GM12878 (cell line): ENCODE measurements around the gene MPHOSPH9. TPM values are rescaled to one million over a fixed set of nuclear protein-coding genes. Genes with fewer than 3 reads are reported as not detected.

Experiments
- ATAC-seq: fragments of 200-7000 bp; cut with Tn5 transposase; 3 replicates; pipeline ENCODE4 v1.9.1; 2020; ENCODE audit warnings: mild to moderate bottlenecking, moderate library complexity
- BruUV-seq: library from RNA; stranded (reverse); fragments of 400-500 nt; replicated peaks from 2 replicates; lab custom pipeline; 2021; lab: Mats Ljungman, UMichigan
- CTCF ChIA-PET: fragments of 300-600 bp; sonication (Branson Sonifier 250); formaldehyde crosslinking; extraction: SDS; loops from one replicate; lab custom pipeline; 2021; ENCODE audit warnings: inconsistent platforms; lab: Yijun Ruan, JAX
- POLR2A ChIA-PET: fragments of 350-600 bp; formaldehyde crosslinking; extraction: SDS; loops from one replicate; lab custom pipeline; 2021; ENCODE audit warnings: inconsistent platforms; lab: Charles Lee
- RAD21 ChIA-PET: fragments of 300-600 bp; sonication (Branson Sonifier 250); formaldehyde crosslinking; loops from one replicate; lab custom pipeline; 2023; ENCODE audit warnings: antibody characterized with exemption; ENCODE audit not compliant: unreplicated experiment; lab: Charles Lee
- SMC1A ChIA-PET: fragments of 300-600 bp; sonication (Branson Sonifier 250); formaldehyde crosslinking; loops from one replicate; lab custom pipeline; 2023; ENCODE audit not compliant: unreplicated experiment, uncharacterized antibody; lab: Charles Lee
- DNase-seq: peaks from one replicate; pipeline ENCODE4 v3.0.0-alpha.2; 2011; ENCODE audit warnings: low read depth, low spot score
- FAIRE-seq: peaks from 3 replicates; lab custom pipeline; 2011; peaks lifted over from hg19 to GRCh38; lab: Jason Lieb, UNC
- H2AFZ ChIP-seq: 2 replicates; pipeline ENCODE4 v1.6.0; 2011; ENCODE audit warnings: low read depth, low read length, control low read depth; ENCODE audit not compliant: control insufficient read depth
- H3K27ac ChIP-seq: 2 replicates; pipeline ENCODE4 v1.5.1; 2011; ENCODE audit warnings: control low read depth; ENCODE audit not compliant: control insufficient read depth, insufficient read depth
- H3K27me3 ChIP-seq, 2 experiments: replicated peaks in 1 of 2; 2 replicates each; pipeline versions ENCODE4 v1.6.0 to v1.6.1; 2011; ENCODE audit warnings: low read length in 1 of 2; ENCODE audit not compliant: control insufficient read depth in 2 of 2, insufficient read depth in 2 of 2
- H3K36me3 ChIP-seq, 2 experiments: 2 replicates each; pipeline ENCODE4 v1.5.1; 2011; ENCODE audit warnings: low read length in 1 of 2; ENCODE audit not compliant: control insufficient read depth in 2 of 2, insufficient read depth in 2 of 2
- H3K4me1 ChIP-seq: 2 replicates; pipeline ENCODE4 v1.6.1; 2011; ENCODE audit warnings: mild to moderate bottlenecking, low read length, moderate library complexity, mixed read lengths; ENCODE audit not compliant: control insufficient read depth, insufficient read depth
- H3K4me2 ChIP-seq: 2 replicates; pipeline ENCODE4 v1.6.0; 2011; ENCODE audit warnings: control low read depth; ENCODE audit not compliant: control insufficient read depth, insufficient read depth
- H3K4me3 ChIP-seq: fragments of 200-600 bp; sonication (generic); 2 replicates; pipeline ENCODE4 v1.5.1; 2016
- H3K79me2 ChIP-seq: 2 replicates; pipeline ENCODE4 v1.6.0; 2011; ENCODE audit warnings: low read length; ENCODE audit not compliant: control insufficient read depth, insufficient read depth
- H3K9ac ChIP-seq: 2 replicates; pipeline ENCODE4 v1.8.0; 2011; ENCODE audit warnings: low read length, control low read depth, mixed read lengths; ENCODE audit not compliant: control insufficient read depth, insufficient read depth
- H3K9me3 ChIP-seq: replicated peaks from 3 replicates; pipeline ENCODE4 v1.5.1; 2011; ENCODE audit warnings: mild to moderate bottlenecking, low read length; ENCODE audit not compliant: control insufficient read depth, insufficient read depth
- H4K20me1 ChIP-seq: 2 replicates; pipeline ENCODE4 v1.6.0; 2011; ENCODE audit not compliant: control insufficient read depth, insufficient read depth
- ASH2L ChIP-seq: fragments of 300-600, 200-600 bp; sonication (generic); IDR thresholded peaks from 2 replicates; pipeline ENCODE4 v1.6.1; 2017; ENCODE audit warnings: low read depth, mild to moderate bottlenecking, borderline replicate concordance
- ATF7 ChIP-seq: fragments of 450-650 bp; IDR thresholded peaks from 2 replicates; pipeline ENCODE4 v1.6.1; 2016; ENCODE audit warnings: low read depth, mild to moderate bottlenecking
- CEBPB ChIP-seq, 2 experiments: fragments of 150-350 bp in 1 of 2; IDR thresholded peaks; 2 replicates each; pipeline ENCODE4 v1.6.1; 2012 to 2014; ENCODE audit warnings: low read depth in 2 of 2, low read length in 2 of 2, borderline replicate concordance in 1 of 2, inconsistent platforms in 1 of 2
- ELK1 ChIP-seq: IDR thresholded peaks from 2 replicates; pipeline ENCODE4 v1.6.1; 2012; ENCODE audit warnings: low read depth, low read length, improper control_type of control experiment
- FOS ChIP-seq: IDR thresholded peaks from 3 replicates; pipeline ENCODE4 v1.6.1; 2011; ENCODE audit warnings: borderline replicate concordance; ENCODE audit not compliant: insufficient read length; ENCODE audit errors: extremely low read depth
- HCFC1 ChIP-seq: fragments of 150-350 bp; IDR thresholded peaks from 2 replicates; pipeline ENCODE4 v1.6.1; 2014; ENCODE audit warnings: low read length
- JUNB ChIP-seq: IDR thresholded peaks from 2 replicates; pipeline ENCODE4 v1.6.1; 2016; ENCODE audit warnings: antibody characterized with exemption, mild to moderate bottlenecking
- KLF5 ChIP-seq: fragments of 450-650 bp; IDR thresholded peaks from 2 replicates; pipeline ENCODE4 v1.6.1; 2014; ENCODE audit warnings: mild to moderate bottlenecking; ENCODE audit not compliant: partially characterized antibody
- MLLT1 ChIP-seq: fragments of 450-650 bp; IDR thresholded peaks from 2 replicates; pipeline ENCODE4 v1.6.1; 2016; ENCODE audit warnings: mild to moderate bottlenecking
- POLR2A ChIP-seq: IDR thresholded peaks from 2 replicates; pipeline ENCODE4 v1.6.1; 2011; ENCODE audit warnings: low read depth, mild to moderate bottlenecking, low read length
- RCOR1 ChIP-seq: conservative IDR thresholded peaks from 2 replicates; pipeline ENCODE4 v1.6.1; 2012; ENCODE audit warnings: low read depth, low read length, improper control_type of control experiment
- SMC3 ChIP-seq: IDR thresholded peaks from 2 replicates; pipeline ENCODE4 v1.6.1; 2011; ENCODE audit warnings: low read length, improper control_type of control experiment, borderline replicate concordance
- ZNF274 ChIP-seq: IDR thresholded peaks from one replicate; pipeline ENCODE4 v1.8.0; 2011; ENCODE audit not compliant: insufficient read length, insufficient read depth
- ZNF622 ChIP-seq: fragments of 450-650 bp; IDR thresholded peaks from 2 replicates; pipeline ENCODE4 v1.6.1; 2017; ENCODE audit warnings: mild to moderate bottlenecking, inconsistent platforms
- ZZZ3 ChIP-seq: IDR thresholded peaks from 2 replicates; pipeline ENCODE4 v1.6.1; 2011; ENCODE audit warnings: low read depth; ENCODE audit not compliant: control insufficient read depth, insufficient read length
- WGBS: methylation state at CpG from one replicate; pipeline ENCODE4 v1.1.6; 2016; ENCODE audit warnings: low lambda C conversion rate; ENCODE audit not compliant: insufficient replicate concordance, insufficient coverage; ENCODE audit errors: missing lambda C conversion rate; 5-methylcytosine and 5-hydroxymethylcytosine counted together
- in situ Hi-C: fragments of 300-500 bp; cut with MboI; formaldehyde crosslinking; loops from 9 replicates; pipeline ENCODE4 v1.14.3; 2018; ENCODE audit warnings: mixed read lengths
- intact Hi-C: fragments of 100-400 bp; cut with micrococcal nuclease; formaldehyde crosslinking; loops from one replicate; pipeline ENCODE4 v1.14.2; 2022; ENCODE audit not compliant: unreplicated experiment
- polyA plus RNA-seq, 11 experiments: library from polyadenylated mRNA; depleted of rRNA in 4 of 11; unstranded in 6 of 11; stranded (reverse) in 5 of 11; fragments of >200 nt; fragmentation: Nextera tagmentation in 4 of 11; fragmentation: Illumina TruSeq in 1 of 11; extraction: Ambion mirVana in 4 of 11; extraction: Trizol in 1 of 11; gene quantifications; 1 replicate in 1 of 11; 2 replicates in 10 of 11; pipeline versions ENCODE4 v1.2.1 to v1.2.3, GENCODE V29; 2011 to 2016; ENCODE audit warnings: inconsistent platforms in 2 of 11, missing spikeins in 2 of 11, low read depth in 1 of 11
- total RNA-seq, 4 experiments: library from RNA; depleted of rRNA in 3 of 4; stranded (reverse); fragments of >200 nt in 3 of 4; fragmentation: Illumina TruSeq in 1 of 4; extraction: Trizol in 1 of 4; gene quantifications; 2 replicates each; pipeline versions ENCODE4 v1.2.1 to v1.2.3, GENCODE V29; 2013 to 2021

MPHOSPH9 gene
- total and polyA plus RNA-seq, 10 of the 15 experiments (the other 5 are each of a cell fraction or from before 2014, with no cell fraction given), result 11.5 to 72.2 (median 45.7) TPM

GRCh38 chr12:123227581-123228258, 5.2 kb downstream of the MPHOSPH9 start:
- no peak overlapping the region for H3K4me3 ChIP-seq
- TF ChIP-seq KLF5, result no peak
- no peak for TF ChIP-seq SMC3
- TF ChIP-seq JUNB, result no peak
- TF ChIP-seq ZNF622, result no peak
- no peak for TF ChIP-seq RCOR1
- RAD21 ChIA-PET, result interaction anchor here (0.6 to 4.0 kb wide), 2 partner anchors 10 to 1927 kb away, joined by 3 to 24 read pairs; no protein-coding TSS in a partner anchor
- H3K4me1 ChIP-seq, result peaks cover 9% of the 10 kb centered on the region
- H3K27me3 ChIP-seq, result no peaks in the 10 kb centered on the region
- H2AFZ ChIP-seq, result no peak overlapping the region
- BruUV-seq, result no TSS peak
- POLR2A ChIA-PET, result interaction anchor here (0.7 to 1.4 kb wide), 2 partner anchors 8 to 135 kb away, joined by 3 to 4 read pairs; no protein-coding TSS in a partner anchor
- in situ Hi-C loops, result loop anchor here (25.0 kb wide), 1 partner anchor 365 kb away; no protein-coding TSS in a partner anchor
- intact Hi-C loops, result no loop called here
- H3K79me2 ChIP-seq, result peaks cover 61% of the 10 kb centered on the region
- CTCF ChIA-PET, result interaction anchor here (8.1 kb wide), 1 partner anchor 9 kb away, joined by 71 read pairs; no protein-coding TSS in a partner anchor
- 87% methylated on average over 5 of the region's 5 CpGs for WGBS
- SMC1A ChIA-PET, result interaction anchor here (1.4 to 3.1 kb wide), 3 partner anchors 10 to 43 kb away, joined by 3 to 24 read pairs (median 14); no protein-coding TSS in a partner anchor
- H4K20me1 ChIP-seq, result no peaks in the 10 kb centered on the region
- FAIRE-seq (no peak), DNase-seq (no peak), ATAC-seq (no peak)
- peak overlapping the region; percentile 26 for H3K4me2 ChIP-seq
- no peak overlapping the region for H3K9ac ChIP-seq
- no peaks in the 10 kb centered on the region for H3K9me3 ChIP-seq
- H3K36me3 ChIP-seq, result peaks cover 2 to 5% of the 10 kb centered on the region in 2 experiments; a peak in 3 of 4 replicates
- no peak overlapping the region for H3K27ac ChIP-seq

DNA sequence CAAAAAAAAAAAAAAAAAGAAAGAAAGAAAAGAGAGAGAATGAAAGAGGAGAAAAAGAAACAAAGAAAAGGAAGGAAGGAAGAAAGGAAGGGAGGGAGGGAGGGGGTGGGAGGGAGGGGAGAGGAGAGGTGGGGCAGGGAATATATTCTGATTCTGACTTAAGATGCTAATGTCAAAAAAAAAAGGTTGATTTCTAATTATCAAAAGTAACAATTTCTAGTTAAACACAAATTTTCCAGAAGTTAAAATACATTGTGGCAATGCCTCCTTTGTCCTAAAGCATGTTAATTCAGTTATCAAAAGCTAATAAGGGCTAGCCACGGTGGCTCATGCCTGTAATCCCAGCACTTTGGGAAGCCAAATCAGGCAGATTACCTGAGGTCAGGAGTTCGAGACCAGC, 7.5 kb downstream of the MPHOSPH9 start:
- POLR2A ChIA-PET, result no interaction called here
- Histone ChIP-seq H3K9me3 (no peaks in the 10 kb centered on the region), H3K36me3 (peaks cover 3 to 20% of the 10 kb centered on the region in 2 experiments), H4K20me1 (no peaks in the 10 kb centered on the region), H3K4me3 (no peak overlapping the region), H2AFZ (no peak overlapping the region), H3K4me1 (peaks cover 9% of the 10 kb centered on the region), H3K9ac (no peak overlapping the region), H3K27ac (no peak overlapping the region), H3K27me3 (no peaks in the 10 kb centered on the region), H3K79me2 (peaks cover 39% of the 10 kb centered on the region), H3K4me2 (no peak overlapping the region)
- intact Hi-C loops, result no loop called here
- ATAC-seq, result no peak
- SMC1A ChIA-PET, result interaction anchor here (1.0 to 3.1 kb wide), 4 partner anchors 13 to 41 kb away, joined by 3 to 24 read pairs (median 4); no protein-coding TSS in a partner anchor
- WGBS, result 97% methylated on average over 2 of the region's 2 CpGs
- in situ Hi-C loops, result loop anchor here (25.0 kb wide), 1 partner anchor 363 kb away; no protein-coding TSS in a partner anchor
- RAD21 ChIA-PET, result interaction anchor here (1.4 kb wide), 1 partner anchor 259 kb away, joined by 5 read pairs; the partner anchor contains the start of gene ABCB9
- no peak for FAIRE-seq
- CTCF ChIA-PET, result interaction anchor here (0.9 to 8.1 kb wide), 2 partner anchors 12 to 431 kb away, joined by 3 to 71 read pairs; no protein-coding TSS in a partner anchor
- DNase-seq, result no peak
- no TSS peak for BruUV-seq
- TF ChIP-seq CEBPB (IDR thresholded peaks at IDR 0.05; ENCODE audit: borderline replicate concordance in 1 of 2, low read depth in 2 of 2, low read length in 2 of 2), result no peak
- TF ChIP-seq ZZZ3, result no peak
- TF ChIP-seq HCFC1, result no peak
- no peak for TF ChIP-seq FOS
- TF ChIP-seq ZNF274, result no peak
- no peak for TF ChIP-seq POLR2A
- no peak for TF ChIP-seq ELK1
- TF ChIP-seq MLLT1, result no peak
- TF ChIP-seq ASH2L, result no peak
- no peak for TF ChIP-seq ATF7
